ENCODE results near the gene RBM33.

Gene RBM33

DNA sequence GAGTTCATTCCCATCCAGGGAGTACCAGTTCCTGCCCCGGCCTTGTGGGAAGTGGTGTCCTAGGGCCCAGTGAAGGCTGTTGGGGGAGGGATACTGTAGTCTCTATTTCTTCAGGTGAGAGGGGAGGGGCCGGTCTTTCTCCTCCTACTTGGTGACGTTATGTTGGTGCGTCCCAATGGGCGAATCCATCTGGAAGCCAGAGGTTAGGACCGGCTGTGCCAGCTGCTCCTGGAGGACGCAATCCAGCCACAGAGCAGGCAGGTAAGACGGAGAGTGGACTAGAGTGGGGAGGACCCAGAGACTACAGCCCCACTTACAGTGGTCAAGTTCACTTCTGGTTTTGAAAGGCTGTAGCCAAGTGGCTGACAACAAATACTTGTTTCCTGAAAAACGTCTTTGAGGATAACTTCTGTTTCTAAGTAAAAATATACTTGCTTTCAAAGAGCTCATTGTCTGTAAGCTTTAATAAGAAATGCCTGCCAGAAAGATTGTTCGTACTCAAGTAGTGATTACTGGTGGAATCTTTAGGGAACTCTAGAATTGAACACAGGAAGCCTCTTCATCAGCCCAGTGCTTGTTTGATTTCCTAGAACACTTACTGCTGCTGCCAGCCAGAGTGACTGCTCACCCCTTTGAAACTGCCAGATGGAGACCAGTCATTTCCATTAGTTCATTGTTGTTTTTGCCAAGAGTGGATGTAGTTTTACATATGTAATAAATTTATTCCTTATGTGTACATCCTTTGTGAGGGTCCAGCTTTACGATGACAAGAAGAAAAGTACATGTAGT, 25.4 kb downstream of the RBM33 start:
- peaks cover 5% of the 10 kb centered on the region; the same call in 1 of the 2 replicates for H3K4me1 ChIP-seq (ENCODE audit: control insufficient read depth, insufficient read depth, low read length)
- no peaks in the 10 kb centered on the region for H3K9me3 ChIP-seq (ENCODE audit: control insufficient read depth, insufficient read depth, low read depth, low read length)
- peaks cover 0 to 16% of the 10 kb centered on the region in 2 experiments; a peak in 1 of 3 replicates for H3K36me3 ChIP-seq (ENCODE audit: control insufficient read depth in 2 of 2, insufficient read depth in 1 of 2, low read length in 2 of 2)
- POLR2A ChIA-PET: no interaction called here
- CTCF ChIA-PET: interaction anchor here (1.3 kb wide), 1 partner anchor 71 kb away, joined by 3 read pairs; no protein-coding TSS in a partner anchor
- no peak overlapping the region for H3K27ac ChIP-seq (ENCODE audit: extremely low read depth, low read depth, low read length)
- no peak overlapping the region for H3K4me3 ChIP-seq (ENCODE audit: low read depth, low read length)
- TF ChIP-seq, protein P1, sequence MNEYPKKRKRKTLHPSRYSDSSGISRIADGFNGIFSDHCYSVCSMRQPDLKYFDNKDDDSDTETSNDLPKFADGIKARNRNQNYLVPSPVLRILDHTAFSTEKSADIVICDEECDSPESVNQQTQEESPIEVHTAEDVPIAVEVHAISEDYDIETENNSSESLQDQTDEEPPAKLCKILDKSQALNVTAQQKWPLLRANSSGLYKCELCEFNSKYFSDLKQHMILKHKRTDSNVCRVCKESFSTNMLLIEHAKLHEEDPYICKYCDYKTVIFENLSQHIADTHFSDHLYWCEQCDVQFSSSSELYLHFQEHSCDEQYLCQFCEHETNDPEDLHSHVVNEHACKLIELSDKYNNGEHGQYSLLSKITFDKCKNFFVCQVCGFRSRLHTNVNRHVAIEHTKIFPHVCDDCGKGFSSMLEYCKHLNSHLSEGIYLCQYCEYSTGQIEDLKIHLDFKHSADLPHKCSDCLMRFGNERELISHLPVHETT (tag by site-specific recombination; IDR thresholded peaks at IDR 0.05): no peak
- TF ChIP-seq KLF1 (tag by site-specific recombination; IDR thresholded peaks at IDR 0.05): no peak
- TF ChIP-seq ZNF214 (tag by site-specific recombination; IDR thresholded peaks at IDR 0.05; ENCODE audit: borderline replicate concordance): no peak
- no peak for TF ChIP-seq ZNF433 (tag by site-specific recombination; IDR thresholded peaks at IDR 0.05; ENCODE audit: low read depth)
- no peak for TF ChIP-seq WT1 (tag by site-specific recombination; IDR thresholded peaks at IDR 0.05)
- no peak for TF ChIP-seq ZNF112 (tag by site-specific recombination; IDR thresholded peaks at IDR 0.05)
- TF ChIP-seq EGR2 (tag by site-specific recombination; IDR thresholded peaks at IDR 0.05; ENCODE audit: low read depth): no peak
- TF ChIP-seq BCL11A (tag by site-specific recombination; IDR thresholded peaks at IDR 0.05; ENCODE audit: low read depth): no peak
- no peak for TF ChIP-seq ZNF248 (tag by site-specific recombination; IDR thresholded peaks at IDR 0.05)
- no peak for TF ChIP-seq ZNF121 (tag by site-specific recombination; IDR thresholded peaks at IDR 0.05)
- TF ChIP-seq ZNF324 (tag by site-specific recombination; IDR thresholded peaks at IDR 0.05): no peak
- TF ChIP-seq, protein P2, sequence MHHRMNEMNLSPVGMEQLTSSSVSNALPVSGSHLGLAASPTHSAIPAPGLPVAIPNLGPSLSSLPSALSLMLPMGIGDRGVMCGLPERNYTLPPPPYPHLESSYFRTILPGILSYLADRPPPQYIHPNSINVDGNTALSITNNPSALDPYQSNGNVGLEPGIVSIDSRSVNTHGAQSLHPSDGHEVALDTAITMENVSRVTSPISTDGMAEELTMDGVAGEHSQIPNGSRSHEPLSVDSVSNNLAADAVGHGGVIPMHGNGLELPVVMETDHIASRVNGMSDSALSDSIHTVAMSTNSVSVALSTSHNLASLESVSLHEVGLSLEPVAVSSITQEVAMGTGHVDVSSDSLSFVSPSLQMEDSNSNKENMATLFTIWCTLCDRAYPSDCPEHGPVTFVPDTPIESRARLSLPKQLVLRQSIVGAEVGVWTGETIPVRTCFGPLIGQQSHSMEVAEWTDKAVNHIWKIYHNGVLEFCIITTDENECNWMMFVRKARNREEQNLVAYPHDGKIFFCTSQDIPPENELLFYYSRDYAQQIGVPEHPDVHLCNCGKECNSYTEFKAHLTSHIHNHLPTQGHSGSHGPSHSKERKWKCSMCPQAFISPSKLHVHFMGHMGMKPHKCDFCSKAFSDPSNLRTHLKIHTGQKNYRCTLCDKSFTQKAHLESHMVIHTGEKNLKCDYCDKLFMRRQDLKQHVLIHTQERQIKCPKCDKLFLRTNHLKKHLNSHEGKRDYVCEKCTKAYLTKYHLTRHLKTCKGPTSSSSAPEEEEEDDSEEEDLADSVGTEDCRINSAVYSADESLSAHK (tag by site-specific recombination; IDR thresholded peaks at IDR 0.05): peak; percentile 63; the same call in 1 of the 2 replicates
- TF ChIP-seq ZNF677 (tag by site-specific recombination; IDR thresholded peaks at IDR 0.05): no peak
- TF ChIP-seq, protein P3, sequence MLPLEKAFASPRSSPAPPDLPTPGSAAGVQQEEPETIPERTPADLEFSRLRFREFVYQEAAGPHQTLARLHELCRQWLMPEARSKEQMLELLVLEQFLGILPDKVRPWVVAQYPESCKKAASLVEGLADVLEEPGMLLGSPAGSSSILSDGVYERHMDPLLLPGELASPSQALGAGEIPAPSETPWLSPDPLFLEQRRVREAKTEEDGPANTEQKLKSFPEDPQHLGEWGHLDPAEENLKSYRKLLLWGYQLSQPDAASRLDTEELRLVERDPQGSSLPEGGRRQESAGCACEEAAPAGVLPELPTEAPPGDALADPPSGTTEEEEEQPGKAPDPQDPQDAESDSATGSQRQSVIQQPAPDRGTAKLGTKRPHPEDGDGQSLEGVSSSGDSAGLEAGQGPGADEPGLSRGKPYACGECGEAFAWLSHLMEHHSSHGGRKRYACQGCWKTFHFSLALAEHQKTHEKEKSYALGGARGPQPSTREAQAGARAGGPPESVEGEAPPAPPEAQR (tag by site-specific recombination; IDR thresholded peaks at IDR 0.05): no peak
- TF ChIP-seq, protein P4, sequence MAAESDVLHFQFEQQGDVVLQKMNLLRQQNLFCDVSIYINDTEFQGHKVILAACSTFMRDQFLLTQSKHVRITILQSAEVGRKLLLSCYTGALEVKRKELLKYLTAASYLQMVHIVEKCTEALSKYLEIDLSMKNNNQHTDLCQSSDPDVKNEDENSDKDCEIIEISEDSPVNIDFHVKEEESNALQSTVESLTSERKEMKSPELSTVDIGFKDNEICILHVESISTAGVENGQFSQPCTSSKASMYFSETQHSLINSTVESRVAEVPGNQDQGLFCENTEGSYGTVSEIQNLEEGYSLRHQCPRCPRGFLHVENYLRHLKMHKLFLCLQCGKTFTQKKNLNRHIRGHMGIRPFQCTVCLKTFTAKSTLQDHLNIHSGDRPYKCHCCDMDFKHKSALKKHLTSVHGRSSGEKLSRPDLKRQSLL (tag by site-specific recombination; IDR thresholded peaks at IDR 0.05): no peak
- no peak for TF ChIP-seq GLIS1 (tag by site-specific recombination; IDR thresholded peaks at IDR 0.05)
- TF ChIP-seq SETDB1 (IDR thresholded peaks at IDR 0.05; ENCODE audit: insufficient read length, low read length): no peak
- TF ChIP-seq ZNF19 (tag by site-specific recombination; IDR thresholded peaks at IDR 0.05; ENCODE audit: low read depth): no peak
- TF ChIP-seq ZNF24 (tag by site-specific recombination; IDR thresholded peaks at IDR 0.05): no peak
- TF ChIP-seq, protein P5, sequence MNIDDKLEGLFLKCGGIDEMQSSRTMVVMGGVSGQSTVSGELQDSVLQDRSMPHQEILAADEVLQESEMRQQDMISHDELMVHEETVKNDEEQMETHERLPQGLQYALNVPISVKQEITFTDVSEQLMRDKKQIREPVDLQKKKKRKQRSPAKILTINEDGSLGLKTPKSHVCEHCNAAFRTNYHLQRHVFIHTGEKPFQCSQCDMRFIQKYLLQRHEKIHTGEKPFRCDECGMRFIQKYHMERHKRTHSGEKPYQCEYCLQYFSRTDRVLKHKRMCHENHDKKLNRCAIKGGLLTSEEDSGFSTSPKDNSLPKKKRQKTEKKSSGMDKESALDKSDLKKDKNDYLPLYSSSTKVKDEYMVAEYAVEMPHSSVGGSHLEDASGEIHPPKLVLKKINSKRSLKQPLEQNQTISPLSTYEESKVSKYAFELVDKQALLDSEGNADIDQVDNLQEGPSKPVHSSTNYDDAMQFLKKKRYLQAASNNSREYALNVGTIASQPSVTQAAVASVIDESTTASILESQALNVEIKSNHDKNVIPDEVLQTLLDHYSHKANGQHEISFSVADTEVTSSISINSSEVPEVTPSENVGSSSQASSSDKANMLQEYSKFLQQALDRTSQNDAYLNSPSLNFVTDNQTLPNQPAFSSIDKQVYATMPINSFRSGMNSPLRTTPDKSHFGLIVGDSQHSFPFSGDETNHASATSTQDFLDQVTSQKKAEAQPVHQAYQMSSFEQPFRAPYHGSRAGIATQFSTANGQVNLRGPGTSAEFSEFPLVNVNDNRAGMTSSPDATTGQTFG (tag by site-specific recombination; IDR thresholded peaks at IDR 0.05; ENCODE audit: borderline replicate concordance): no peak
- TF ChIP-seq, protein P6, sequence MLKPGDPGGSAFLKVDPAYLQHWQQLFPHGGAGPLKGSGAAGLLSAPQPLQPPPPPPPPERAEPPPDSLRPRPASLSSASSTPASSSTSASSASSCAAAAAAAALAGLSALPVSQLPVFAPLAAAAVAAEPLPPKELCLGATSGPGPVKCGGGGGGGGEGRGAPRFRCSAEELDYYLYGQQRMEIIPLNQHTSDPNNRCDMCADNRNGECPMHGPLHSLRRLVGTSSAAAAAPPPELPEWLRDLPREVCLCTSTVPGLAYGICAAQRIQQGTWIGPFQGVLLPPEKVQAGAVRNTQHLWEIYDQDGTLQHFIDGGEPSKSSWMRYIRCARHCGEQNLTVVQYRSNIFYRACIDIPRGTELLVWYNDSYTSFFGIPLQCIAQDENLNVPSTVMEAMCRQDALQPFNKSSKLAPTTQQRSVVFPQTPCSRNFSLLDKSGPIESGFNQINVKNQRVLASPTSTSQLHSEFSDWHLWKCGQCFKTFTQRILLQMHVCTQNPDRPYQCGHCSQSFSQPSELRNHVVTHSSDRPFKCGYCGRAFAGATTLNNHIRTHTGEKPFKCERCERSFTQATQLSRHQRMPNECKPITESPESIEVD (tag by site-specific recombination; IDR thresholded peaks at IDR 0.05): 0 out of 2 replicates have a peak, but pooled peaks have one; percentile 14
- TF ChIP-seq, protein P7, sequence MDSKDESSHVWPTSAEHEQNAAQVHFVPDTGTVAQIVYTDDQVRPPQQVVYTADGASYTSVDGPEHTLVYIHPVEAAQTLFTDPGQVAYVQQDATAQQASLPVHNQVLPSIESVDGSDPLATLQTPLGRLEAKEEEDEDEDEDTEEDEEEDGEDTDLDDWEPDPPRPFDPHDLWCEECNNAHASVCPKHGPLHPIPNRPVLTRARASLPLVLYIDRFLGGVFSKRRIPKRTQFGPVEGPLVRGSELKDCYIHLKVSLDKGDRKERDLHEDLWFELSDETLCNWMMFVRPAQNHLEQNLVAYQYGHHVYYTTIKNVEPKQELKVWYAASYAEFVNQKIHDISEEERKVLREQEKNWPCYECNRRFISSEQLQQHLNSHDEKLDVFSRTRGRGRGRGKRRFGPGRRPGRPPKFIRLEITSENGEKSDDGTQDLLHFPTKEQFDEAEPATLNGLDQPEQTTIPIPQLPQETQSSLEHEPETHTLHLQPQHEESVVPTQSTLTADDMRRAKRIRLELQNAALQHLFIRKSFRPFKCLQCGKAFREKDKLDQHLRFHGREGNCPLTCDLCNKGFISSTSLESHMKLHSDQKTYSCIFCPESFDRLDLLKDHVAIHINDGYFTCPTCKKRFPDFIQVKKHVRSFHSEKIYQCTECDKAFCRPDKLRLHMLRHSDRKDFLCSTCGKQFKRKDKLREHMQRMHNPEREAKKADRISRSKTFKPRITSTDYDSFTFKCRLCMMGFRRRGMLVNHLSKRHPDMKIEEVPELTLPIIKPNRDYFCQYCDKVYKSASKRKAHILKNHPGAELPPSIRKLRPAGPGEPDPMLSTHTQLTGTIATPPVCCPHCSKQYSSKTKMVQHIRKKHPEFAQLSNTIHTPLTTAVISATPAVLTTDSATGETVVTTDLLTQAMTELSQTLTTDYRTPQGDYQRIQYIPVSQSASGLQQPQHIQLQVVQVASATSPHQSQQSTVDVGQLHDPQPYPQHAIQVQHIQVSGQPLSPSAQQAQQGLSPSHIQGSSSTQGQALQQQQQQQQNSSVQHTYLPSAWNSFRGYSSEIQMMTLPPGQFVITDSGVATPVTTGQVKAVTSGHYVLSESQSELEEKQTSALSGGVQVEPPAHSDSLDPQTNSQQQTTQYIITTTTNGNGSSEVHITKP (tag by site-specific recombination; IDR thresholded peaks at IDR 0.05): peak; percentile 43; the same call in 1 of the 2 replicates
